K562 (cell line): ENCODE measurements around the gene CLDND2. TPM values are rescaled to one million over a fixed set of nuclear protein-coding genes. Genes with fewer than 3 reads are reported as not detected.

Experiments used
- CCNT2 ChIP-seq: IDR thresholded peaks from 2 replicates; pipeline ENCODE4 v1.6.1; 2011; ENCODE audit warnings: borderline replicate concordance, low read depth, mild to moderate bottlenecking, moderate library complexity, mixed read lengths, low read length; ENCODE audit not compliant: insufficient read length; ENCODE audit errors: extremely low read depth
- CHD7 ChIP-seq: fragments of 200-600 bp; sonication (generic); IDR thresholded peaks from one replicate; pipeline ENCODE4 v1.6.1; 2012; ENCODE audit warnings: mild to moderate bottlenecking, low read depth, low read length, inconsistent platforms
- LEF1 ChIP-seq: fragments of 450-650 bp; IDR thresholded peaks from 2 replicates; pipeline ENCODE4 v1.6.1; 2016; ENCODE audit warnings: mild to moderate bottlenecking
- MLLT1 ChIP-seq, 2 experiments: fragments of 450-650 bp; IDR thresholded peaks; 2 replicates each; pipeline ENCODE4 v1.6.1; 2016
- RUNX1 ChIP-seq: sonication (generic); IDR thresholded peaks from 2 replicates; pipeline ENCODE4 v1.6.1; 2016; ENCODE audit warnings: antibody characterized with exemption, low read depth
- ZBTB43 ChIP-seq: sonication (generic); formaldehyde crosslinking; IDR thresholded peaks from 2 replicates; pipeline ENCODE4 v1.8.0; 2023; ENCODE audit warnings: mild to moderate bottlenecking, missing genetic modification reagents
- ZNF12 ChIP-seq: sonication (generic); formaldehyde crosslinking; IDR thresholded peaks from 2 replicates; pipeline ENCODE4 v1.4.0; 2020; ENCODE audit warnings: mild to moderate bottlenecking, missing genetic modification reagents
- ZNF121 ChIP-seq: sonication (generic); formaldehyde crosslinking; conservative IDR thresholded peaks from 2 replicates; pipeline ENCODE4 v1.8.0; 2022; ENCODE audit warnings: missing genetic modification reagents
- ZNF347 ChIP-seq: fragments of 450-650 bp; formaldehyde crosslinking; IDR thresholded peaks from 2 replicates; pipeline ENCODE4 v1.4.0; 2020; ENCODE audit warnings: low read depth, mild to moderate bottlenecking, moderate library complexity
- polyA plus RNA-seq, 8 experiments: library from polyadenylated mRNA; depleted of rRNA in 4 of 8; stranded (reverse) in 5 of 8; unstranded in 3 of 8; fragments of >200 nt; fragmentation: Nextera tagmentation in 2 of 8; fragmentation: Illumina TruSeq in 1 of 8; extraction: Ambion mirVana in 2 of 8; extraction: Trizol in 1 of 8; gene quantifications; 2 replicates each; pipeline versions ENCODE4 v1.2.1 to v1.2.3, GENCODE V29; 2011 to 2014; ENCODE audit warnings: inconsistent platforms in 1 of 8, missing spikeins in 1 of 8
- total RNA-seq, 7 experiments: library from RNA; depleted of rRNA in 6 of 7; stranded (reverse); fragments of >200 nt in 6 of 7; fragmentation: Illumina TruSeq in 2 of 7; extraction: Trizol in 2 of 7; gene quantifications; 2 replicates each; pipeline versions ENCODE4 v1.2.1 to v1.2.3, GENCODE V29; 2011 to 2021; ENCODE audit warnings: low replicate concordance in 1 of 7
- TF ChIP-seq, protein P1 (sequence below): fragments of 450-650 bp; formaldehyde crosslinking; conservative IDR thresholded peaks from 2 replicates; pipeline ENCODE4 v1.4.0; 2022; ENCODE audit warnings: mild to moderate bottlenecking, missing genetic modification characterization

CLDND2 gene
- total and polyA plus RNA-seq, 9 of the 15 experiments (the other 6 are each of a cell fraction or from before 2014, with no cell fraction given): 0.45 to 4.0 (median 1.2) TPM; not detected in 3

GRCh38 chr19:51339687-51340656 lies 28.8 kb downstream of the CLDND2 start (continued):
- TF ChIP-seq CHD7 (no peak), CCNT2 (peak; percentile 84), RUNX1 (no peak), ZNF347 (CRISPR knock-in tag) (no peak), ZNF12 (no peak), MLLT1 (IDR thresholded peaks at IDR 0.05) (peak in 1 of 2 experiments; percentile 15; a peak in 1 of 4 replicates), ZNF121 (CRISPR knock-in tag) (no peak), ZBTB43 (CRISPR knock-in tag) (no peak), LEF1 (no peak)
- TF ChIP-seq, protein P1, sequence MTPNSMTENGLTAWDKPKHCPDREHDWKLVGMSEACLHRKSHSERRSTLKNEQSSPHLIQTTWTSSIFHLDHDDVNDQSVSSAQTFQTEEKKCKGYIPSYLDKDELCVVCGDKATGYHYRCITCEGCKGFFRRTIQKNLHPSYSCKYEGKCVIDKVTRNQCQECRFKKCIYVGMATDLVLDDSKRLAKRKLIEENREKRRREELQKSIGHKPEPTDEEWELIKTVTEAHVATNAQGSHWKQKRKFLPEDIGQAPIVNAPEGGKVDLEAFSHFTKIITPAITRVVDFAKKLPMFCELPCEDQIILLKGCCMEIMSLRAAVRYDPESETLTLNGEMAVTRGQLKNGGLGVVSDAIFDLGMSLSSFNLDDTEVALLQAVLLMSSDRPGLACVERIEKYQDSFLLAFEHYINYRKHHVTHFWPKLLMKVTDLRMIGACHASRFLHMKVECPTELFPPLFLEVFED (CRISPR knock-in tag): no peak
